Jurkat, Clone E6-1 (cell line): ENCODE measurements around the gene CD55.

ENCODE experiments used
- DNase-seq: peaks from one replicate; pipeline ENCODE4 v3.0.0-alpha.2; 2011; ENCODE audit warnings: low read depth, low spot score
- H3K4me3 ChIP-seq: 2 replicates; pipeline ENCODE4 v1.5.1; 2011; ENCODE audit warnings: mild to moderate bottlenecking, low read length, control low read depth, moderate library complexity

Gene CD55

DNA sequence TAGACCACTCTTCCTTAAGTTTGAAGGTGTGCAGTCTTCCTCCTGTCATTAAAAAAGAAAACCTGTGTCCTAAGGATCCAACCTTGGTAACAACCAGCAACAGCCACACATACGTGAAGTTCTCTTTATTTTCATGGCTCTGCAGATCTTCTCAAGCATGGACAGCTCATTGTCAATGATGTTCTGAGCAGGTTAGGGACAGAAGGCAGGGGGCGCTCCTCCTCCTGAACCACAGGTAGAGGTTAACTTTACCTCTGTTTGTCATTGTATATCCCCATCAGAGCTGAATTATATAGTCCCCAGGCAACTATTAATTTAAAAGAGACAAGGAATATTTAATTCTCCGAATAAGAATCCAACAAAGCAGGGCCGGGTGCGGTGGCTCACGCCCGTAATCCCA lies 80.1 kb downstream of the CD55 start:
- no peak for DNase-seq

DNA sequence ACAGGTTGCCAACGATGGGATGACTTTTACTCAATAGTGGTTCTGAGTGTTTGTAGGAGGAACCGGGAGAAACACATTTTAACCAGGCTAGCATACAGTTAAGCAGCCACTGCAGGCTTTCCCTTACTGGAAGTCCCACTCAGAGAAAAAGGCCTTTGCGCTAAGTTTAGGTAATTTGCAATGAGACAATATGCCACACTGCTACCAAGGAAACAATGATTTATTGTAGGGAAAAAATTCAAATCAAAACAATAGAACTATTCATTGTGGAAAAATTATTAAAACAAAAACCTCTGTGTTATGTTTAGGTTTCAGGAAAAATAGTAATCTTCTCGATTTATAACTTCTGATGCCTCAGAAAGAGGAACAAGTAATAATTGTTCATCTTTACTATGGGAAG lies 81.3 kb downstream of the CD55 start:
- no peak for DNase-seq
- H3K4me3 ChIP-seq, result no peak overlapping the region

More for the DNA sequence above, 80.1 kb downstream of the CD55 start:
- H3K4me3 ChIP-seq, result no peak overlapping the region

DNA sequence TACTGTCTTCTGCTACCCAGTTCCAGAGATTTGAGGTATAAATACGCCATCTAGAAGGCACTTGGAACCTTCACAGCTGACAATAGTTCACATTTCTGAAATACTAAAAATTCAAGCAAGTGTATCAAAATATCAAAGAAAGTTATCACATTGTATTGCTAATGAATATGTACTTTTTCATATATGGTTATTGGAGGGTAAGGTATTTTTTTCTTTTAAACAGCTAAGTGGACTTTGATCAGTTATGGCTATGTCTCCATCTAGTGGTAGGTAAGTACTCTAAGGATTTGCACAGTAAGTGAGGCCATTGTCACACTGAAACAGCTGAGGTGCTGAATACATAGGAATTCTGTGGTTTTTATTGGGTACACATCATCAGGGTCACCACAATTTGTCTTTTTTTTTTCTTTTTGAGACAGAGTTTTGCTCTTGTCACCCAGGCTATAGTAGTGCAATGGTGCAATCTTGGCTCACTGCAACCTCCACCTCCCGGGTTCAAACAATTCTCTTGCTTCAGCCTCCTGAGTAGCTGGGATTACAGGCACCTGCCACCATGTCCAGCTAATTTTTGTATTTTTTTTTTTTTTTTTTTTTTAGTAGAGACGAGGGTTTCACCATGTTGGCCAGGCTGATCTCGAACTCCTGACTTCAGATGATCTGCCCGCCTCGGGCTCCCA lies 83.5 kb downstream of the CD55 start:
- peak; percentile 57 for DNase-seq
- no peak overlapping the region for H3K4me3 ChIP-seq

DNA sequence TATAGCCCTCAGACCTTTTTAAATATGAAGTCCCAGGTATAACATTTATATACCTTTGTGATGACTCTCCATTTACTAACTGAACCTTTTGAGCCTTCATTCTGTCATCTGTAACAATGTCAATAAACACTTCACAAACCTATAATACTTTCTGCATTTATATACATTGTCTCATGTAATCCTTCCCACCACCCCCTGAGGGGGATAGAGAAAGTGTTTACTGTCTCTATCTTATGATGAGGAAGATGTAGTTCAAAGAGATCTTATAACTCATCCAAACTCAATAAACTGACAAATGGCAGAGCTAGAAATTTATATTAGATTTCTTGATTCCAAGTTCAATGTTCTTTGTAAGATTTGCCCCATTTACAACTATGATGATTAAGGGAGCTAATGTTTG lies 84.3 kb downstream of the CD55 start:
- H3K4me3 ChIP-seq, result no peak overlapping the region
- no peak for DNase-seq

DNA sequence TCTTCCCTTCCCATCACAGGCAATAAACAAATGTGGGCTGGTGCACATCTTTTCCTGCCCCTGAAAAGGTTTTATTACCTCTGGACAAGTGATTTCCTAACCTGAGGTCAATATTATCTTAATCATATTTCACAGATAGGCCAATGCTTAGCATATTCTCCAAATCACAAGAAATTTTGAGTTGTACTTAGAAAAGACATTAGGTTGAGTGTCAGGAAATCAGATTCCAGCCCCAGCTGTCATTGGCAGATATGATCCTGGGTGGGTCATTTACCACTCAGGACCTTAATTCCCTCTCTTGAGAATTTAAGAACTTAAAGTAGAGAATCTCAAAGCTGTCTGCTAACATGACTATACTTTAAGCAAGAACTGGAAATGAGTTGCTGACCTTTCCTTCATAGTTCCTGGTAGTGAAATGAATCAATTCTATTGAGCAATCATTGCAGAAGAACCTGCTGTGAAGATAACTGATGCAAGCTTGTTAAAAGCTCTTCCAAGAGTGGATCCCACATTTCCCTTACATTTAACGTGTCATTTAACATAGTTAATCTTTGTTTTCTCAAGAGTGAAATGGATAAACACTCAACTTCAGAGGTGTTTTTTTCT lies 86.3 kb downstream of the CD55 start:
- DNase-seq, result no peak
- no peak overlapping the region for H3K4me3 ChIP-seq
